GM21576 (cell line): ENCODE results near the gene ENTPD8.

Experiments
- ATAC-seq: cut with Tn5 transposase; IDR thresholded peaks from one replicate; pipeline ENCODE4 v1.9.1; 2021; ENCODE audit warnings: mild to moderate bottlenecking, moderate library complexity; ENCODE audit not compliant: unreplicated experiment

Gene ENTPD8, protein sequence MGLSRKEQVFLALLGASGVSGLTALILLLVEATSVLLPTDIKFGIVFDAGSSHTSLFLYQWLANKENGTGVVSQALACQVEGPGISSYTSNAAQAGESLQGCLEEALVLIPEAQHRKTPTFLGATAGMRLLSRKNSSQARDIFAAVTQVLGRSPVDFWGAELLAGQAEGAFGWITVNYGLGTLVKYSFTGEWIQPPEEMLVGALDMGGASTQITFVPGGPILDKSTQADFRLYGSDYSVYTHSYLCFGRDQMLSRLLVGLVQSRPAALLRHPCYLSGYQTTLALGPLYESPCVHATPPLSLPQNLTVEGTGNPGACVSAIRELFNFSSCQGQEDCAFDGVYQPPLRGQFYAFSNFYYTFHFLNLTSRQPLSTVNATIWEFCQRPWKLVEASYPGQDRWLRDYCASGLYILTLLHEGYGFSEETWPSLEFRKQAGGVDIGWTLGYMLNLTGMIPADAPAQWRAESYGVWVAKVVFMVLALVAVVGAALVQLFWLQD

DNA sequence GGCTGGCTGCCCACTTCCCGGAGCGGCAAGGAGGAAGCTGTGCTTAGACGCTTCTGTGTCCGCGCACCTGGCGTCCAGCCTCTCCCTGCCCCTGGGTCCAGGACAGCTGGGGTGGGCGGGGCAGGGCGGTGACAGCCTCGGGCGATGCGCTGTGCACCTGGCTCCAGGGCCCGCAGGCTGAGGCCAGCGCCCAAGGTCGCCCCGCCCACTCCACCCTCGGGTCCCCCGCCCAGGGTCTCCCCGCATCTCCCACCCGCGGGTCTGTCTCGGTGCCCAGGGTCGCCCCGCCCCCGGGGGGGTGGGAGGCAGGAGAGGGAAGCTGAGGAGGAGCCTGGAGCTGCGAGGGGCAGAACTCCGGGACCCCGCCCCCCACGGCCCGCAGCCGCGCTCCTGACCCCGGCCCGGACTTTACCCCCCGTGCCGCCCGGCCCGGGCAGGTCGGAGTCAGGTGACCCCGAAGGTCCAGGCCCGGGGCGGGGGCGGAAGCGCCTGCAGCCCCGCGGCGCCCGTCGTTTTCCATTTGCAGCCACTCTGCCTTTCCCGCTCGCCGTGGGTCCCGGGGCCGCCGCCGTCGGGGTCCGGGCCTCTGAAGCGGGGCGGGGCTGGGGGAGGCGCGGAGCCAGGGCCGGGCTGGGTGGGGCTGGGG, at the start of gene ENTPD8:
TSS of gene ENTPD8 (minus strand) at position 69 of the 646 bp plus-strand sequence. CDS start 3,072 bp downstream, outside the sequence.
- ATAC-seq = no peak

DNA sequence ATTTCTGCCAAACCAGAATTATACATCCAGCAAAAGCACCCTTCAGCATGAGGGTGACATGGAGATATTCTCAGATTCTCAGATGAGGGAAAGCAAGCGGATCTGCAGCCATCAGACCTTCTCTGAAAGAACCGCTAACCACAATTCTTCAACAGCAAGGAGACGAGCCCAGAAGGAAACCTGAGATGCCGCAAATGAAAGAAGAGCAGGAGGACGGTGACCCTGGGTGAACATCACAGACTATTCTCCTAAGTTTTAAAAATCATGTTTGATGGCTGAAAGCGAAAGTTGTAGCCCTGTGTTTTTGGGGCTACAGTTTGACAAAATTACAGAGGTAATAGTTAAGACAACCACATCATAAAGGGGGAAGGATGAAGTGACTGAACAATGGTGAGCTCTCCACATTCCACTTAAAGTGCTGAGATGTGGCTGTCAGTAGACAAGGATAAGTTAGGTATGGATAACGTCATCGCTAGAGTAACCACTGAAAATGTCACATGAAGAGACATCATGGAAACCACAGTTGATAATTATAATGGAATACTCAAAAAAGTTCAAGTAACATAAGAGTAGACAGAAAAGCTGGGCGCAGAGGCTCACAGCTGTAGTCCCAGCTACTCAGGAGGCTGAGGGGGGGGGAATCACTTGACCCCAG, 49.5 kb upstream of the ENTPD8 start:
- no peak for ATAC-seq

DNA sequence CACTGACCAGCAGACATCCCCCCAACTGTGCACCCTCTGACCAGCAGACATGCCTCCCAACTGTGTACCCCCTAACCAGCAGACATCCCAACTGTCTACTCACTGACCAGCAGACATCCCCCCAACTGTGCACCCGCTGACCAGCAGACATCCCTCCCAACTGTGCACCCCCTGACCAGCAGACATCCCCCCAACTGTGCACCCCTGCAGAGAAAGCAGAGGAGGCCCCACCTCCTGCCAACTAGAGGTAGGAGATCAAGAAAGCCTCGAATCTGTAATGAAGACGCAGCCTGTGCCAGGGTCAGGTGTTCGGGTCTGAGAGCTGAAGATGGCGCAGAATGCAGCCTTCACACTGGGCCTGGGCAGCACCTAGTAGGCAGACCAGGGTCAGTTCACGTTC, 47.7 kb upstream of the ENTPD8 start:
- no peak for ATAC-seq

DNA sequence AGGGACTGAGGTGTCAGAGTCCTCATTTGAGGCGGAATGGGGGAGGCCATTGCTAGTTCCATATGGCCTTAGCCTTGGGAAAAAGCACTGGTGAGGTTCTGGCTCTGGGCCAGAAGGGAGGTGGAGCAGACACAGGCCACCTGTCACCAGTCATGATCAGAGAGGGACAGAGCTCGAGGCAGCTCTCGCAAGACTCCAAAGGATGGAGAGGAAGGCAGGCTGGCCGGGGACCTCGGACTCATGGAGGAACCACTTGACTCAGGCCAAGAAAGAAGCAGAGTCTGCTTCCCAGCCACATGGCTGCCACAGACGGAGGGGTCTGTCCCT, 47.1 kb upstream of the ENTPD8 start:
- no peak for ATAC-seq

DNA sequence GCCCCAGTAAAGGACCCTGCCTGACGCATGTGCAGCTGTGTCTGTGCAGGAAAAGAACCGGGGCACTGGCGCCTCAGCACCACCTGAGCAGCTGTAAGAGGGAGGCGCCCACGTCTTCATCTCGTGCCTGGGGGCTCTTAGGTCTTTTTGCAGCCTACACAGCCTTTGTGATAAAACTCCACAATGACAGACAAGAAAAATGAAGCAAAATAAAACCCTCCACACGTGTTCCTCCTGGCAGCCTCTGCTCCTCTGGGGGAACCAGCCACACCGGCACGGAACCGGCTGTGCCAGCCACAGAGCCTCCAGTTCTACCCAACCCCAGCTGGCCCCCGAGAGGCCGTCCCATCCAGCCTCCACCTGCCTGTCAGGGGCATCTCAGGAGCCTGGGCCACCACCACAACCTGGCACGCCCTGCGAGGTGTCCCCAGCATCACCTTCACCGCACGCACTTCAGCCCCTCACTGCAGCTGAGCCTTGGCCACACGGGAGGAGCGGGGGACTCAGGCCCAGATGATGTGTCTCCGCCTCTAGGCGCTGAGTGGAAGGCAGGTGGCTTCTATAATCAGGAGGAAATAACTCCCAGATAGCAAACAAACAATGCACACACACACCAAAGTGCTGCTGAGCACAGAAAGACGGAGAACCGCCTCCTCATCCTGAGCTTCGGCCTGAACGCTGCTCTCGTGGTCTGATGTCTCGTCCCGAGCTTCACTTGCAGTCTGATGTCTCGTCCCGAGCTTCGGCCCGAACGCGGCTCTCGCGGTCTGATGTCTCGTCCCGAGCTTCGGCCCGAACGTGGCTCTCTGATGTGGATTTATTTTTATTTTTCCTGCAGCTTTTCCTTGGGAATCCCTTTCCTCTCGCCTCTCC, 46.5 kb upstream of the ENTPD8 start:
- ATAC-seq = no peak

DNA sequence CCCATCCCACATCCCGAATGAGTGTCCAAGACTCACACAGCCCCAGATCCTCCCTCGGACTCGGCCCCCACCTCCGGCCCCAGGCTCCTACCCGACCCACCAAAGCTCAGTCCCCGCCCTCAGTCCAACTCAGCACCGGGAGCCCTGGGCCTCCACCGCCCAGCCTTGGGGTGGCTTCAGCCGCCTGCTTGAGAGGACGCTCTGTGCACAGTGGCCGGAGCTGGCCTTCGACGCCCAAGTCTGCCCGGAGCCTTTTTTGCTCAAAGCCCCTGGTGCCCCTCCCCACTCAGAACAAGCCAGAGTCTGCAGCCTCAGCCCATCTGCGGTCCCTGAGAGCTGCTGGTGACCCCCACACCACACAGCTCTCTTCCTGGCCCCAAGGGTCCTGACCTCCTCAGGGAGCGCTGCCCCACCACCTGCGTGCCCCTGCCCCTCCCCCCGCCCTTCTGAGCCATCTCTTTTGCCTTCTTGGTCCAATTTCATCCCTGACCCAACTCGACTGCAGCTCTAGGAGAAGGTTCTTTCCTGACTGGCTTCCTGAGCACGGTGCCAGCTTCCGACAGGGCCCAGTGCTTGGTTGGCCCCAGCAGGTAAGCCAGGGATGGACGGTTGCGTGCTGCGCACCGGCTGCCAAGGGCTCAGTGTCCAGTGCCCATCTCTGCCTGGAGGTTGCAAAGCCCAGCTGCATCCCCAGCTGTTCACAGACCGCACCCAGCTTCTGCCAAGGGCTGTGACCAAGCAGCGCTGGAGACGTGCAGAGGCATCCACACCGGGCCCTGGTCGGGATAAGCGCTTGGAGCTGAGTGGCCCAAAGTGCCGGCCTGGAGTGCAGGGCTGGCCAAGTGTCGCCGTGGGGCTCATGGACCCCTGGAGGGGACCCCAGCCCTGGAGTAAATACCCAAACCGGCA, 45.6 kb upstream of the ENTPD8 start:
- no peak for ATAC-seq

DNA sequence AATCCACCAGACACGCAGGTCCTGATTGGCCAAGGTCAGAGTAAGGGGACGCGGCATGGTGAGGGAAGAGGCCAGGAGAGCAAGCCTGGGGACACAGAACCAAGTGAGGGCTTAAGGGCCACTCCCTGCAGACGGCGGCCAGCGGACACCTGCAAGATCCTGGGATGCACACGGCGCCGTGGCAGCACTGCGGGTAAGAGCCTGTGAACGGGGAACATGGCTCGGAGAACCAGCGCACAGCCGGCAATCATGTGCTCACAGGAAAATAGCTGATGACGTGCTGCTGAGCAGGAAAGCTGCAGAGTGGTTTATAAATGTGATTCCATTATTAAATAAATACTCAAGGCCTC, 45.0 kb upstream of the ENTPD8 start:
- ATAC-seq = no peak

DNA sequence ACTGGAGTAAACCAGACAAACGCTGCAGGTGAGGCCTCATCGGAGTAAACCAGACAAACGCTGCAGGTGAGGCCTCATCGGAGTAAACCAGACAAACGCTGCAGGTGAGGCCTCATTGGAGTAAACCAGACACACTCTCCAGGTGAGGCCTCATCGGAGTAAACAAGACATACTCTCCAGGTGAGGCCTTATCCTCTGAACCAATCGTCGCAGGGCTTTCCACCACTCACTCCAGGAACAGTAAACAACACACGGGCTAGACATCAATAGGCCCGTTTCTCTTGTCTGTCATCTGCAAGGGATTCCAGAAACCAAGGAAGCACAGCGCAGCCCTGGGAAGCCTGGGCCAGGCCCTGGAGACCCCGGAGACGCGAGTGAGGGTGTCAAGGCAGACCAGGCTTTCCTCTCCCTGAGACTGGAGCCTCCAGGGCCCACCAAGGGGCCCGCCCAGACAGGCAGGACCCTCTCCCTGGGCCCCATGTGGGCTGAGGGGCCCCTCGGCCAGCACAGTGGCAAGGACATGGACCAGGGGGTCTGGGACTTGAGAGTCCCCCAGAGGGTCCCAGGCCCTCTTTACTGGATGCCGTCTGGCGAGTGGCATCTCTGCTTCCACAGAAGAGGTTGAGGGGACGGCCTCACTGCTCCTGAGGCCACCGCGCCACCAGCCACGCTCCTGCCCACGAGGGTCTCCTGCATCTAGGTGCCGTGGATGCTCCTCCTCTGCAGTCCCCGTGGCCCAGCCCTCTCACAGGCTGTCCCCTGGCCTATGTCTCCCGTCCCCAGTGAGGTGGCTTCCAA, 44.4 kb upstream of the ENTPD8 start:
- no peak for ATAC-seq

DNA sequence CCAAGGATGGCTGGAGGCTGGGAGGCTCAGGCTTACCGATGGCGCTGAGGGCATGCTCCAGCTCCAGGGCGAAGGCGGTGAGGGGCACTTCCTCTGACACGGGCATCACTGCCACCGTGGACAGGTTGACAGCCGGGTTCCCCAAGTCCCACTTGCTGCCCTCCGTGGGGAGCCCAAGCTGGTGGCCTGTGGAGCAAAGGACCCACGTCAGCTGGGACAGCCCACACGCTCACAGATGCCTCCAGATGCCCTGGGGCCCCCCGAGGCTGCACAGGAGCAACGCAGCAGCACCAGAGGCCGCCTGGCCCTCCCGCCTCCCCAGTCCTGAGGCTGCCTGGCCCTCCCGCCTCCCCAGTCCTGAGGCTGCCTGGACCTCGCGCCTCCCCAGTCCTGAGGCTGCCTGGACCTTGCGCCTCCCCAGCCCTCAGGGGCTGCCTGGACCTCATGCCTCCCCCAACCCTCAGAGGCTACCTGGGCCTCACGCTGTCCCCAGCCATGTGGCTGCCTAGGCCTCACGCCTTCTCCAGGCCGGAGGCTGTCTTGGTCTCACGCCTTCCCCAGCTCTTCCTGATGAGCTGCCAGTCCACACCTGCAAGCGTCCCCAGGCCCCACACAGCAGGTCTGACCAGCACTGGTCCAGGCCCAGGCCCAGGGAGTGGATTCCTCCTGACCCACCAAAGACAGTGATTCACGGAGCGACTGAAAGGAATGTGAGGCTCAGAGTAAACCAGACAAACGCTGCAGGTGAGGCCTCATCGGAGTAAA, 43.6 kb upstream of the ENTPD8 start:
- no peak for ATAC-seq

DNA sequence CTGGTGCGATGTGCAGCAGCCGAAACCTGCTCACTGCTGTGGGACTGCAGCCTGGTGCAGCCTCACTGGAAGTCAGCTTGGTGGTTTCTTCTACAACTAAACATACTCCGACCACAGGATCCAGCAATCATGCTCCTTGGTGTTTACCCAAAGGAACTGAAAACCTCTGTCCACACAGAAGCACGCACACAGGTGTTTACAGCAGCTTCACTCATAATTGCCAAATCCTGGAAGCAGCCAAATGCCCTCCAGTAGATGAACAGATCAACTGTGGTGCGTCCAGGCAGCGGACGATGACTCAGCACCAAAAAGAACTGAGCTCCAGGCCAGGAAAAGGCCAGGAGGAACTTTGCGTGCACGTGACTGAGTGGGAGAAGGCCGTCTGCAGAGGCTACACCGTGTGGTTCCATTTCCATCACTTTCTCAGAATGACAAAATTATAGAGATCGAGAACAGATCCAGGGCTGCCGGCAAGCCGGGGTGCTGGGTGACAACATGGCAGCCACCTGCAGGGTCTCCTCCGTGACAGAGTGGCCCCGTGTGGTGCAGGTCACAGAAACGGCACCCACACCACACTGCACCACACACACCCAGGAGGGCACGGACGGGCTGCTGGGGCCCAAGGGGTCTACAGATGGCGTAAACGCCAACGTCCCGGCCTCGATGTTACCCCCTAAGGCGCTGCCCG, 41.1 kb upstream of the ENTPD8 start:
- no peak for ATAC-seq

DNA sequence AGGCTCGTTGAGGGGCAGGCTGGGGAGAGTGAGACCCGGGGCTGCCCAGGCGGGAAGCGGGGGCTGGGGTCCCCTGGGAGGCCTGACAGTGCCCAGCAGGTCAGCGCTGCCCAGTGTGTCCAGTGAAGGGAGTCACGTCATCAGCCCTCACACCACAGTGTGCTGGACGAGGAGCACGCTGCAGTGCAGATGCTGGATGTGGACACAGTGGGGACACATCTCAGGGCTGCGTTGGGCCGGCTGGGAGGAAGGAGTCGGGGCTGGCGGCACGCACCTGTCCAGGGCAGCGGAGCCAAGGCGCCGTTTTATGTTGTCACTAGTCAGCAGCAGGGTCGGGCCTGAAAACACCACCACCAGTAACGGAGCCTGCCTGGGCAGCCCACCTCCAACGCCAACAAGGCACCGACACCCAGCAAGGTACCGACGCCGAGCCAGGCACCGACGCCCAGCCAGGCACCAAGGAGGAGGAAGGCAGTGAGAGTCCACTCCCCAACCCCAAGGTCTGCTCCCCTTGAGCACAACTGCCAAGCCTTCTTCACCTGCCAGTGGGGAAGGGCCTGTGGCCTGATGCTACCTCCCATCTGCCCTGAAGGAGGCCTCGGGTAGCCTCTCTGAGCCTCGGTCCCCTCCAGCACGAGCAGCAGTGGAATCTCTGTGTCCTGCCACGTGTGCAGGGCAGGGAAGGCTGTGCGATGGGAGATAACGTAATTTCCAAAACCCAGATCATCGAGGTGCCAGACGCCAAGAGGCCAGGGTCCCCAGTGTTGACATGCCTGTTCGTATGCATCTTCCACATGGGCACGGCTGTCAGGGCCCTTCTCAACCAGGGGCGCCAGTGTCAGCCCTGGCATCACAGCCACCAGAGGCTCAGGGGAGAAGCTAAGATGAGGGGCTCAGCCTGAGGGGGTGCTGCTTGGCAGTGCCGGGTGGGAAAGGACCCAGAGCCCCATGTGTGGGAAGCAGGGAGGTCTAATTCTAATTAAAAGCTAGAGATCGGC, 39.8 kb upstream of the ENTPD8 start:
- no peak for ATAC-seq

DNA sequence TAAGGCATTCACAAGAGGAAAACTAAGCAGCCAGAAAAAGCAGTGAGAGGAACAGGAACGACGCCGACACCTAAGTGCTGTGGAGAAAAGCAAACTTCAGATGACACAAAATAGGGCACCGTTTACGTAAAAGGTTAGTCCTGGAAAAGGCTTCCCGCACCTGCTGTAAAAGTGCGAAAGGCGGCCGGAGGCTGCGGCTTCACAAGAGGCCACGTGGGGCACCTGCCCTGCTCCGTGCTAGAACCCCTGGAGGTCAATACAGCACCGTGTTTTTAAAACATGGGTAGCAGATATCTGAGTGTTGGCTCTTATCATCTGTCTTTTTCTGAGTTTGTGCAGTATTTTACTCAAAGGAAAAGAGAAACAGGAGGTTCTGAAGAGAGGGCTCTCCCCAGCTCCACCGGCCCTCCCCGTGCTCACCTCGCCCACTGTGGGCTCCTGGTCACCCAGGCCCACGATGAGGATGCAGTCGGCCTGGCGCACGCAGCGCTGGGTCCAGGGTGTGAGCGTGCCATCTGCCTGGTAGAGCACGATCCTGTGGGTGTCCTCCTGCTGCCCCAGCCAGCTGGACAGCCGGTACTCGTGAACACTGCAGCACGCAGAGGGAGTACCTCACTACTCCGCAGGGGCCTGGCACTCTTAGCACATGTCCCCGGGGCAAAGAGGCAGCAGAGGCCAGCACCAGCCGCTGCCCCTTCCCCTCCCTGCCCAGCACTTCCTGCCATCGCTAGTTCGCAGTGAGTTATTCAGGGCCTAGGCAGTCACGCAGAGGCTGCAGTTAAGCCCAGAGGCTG, 38.9 kb upstream of the ENTPD8 start:
- ATAC-seq = no peak

DNA sequence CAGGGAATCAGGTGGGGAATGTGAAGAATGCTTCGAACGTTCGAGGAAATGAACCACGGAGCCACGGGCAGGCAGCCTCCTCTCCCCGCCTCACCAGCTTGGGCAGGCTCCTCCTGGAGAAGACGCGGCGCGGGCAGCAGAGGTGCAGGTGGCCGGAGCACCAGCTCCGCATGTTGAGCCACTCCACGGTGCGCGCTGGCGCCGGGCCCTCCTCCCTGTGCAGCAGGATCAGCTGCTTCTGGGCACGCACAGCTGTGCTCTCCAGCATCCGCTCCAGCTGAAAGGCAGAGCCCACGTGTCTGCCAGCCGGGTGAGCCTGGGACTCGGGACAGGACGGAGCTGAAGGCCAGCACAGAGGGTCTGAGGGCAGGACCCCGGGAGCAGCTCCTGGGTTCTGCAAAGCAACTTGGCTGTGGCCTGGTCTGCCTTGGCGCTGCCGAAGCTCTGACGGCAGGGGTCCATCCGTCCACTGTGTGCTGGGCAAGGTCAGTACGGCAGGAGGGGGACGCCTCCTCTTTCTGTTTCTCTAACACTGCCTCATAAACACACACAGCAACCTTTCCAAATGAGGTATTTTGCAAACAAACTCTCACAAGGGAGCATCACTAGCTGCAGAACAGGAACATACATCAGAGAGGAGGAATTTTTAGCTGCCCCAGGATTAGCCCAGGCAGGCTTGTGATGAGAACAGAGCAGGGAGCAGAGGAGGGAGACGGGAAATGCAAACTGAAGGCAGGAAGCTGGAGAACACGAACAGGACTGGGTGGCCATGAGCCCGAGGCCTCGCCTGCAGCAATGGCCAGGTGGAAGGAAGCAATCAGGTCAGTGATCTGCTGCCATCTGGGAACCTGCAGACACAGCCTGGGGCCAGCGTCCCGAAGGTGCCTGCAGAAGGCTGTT, 38.1 kb upstream of the ENTPD8 start:
- ATAC-seq = no peak

DNA sequence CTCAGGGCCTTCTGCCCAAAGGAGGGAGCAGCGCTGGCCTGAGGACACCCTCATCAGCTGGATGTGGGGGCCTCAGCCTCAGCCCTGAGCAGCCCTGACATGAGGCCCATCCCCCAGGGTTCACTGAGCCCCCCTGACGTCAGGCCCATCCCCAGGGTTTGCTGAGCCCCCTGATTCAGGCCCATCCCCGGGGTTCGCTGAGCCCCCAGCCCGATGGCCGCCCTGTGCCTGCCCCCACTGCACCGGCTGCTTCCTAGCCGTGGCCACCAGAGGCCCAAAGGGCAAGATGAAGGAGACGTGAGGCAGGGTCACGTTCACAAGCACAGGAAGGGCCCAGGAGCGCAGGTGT, 37.4 kb upstream of the ENTPD8 start:
- ATAC-seq = no peak
